ENCODE measurements around the gene CAND1.

CAND1 gene

DNA sequence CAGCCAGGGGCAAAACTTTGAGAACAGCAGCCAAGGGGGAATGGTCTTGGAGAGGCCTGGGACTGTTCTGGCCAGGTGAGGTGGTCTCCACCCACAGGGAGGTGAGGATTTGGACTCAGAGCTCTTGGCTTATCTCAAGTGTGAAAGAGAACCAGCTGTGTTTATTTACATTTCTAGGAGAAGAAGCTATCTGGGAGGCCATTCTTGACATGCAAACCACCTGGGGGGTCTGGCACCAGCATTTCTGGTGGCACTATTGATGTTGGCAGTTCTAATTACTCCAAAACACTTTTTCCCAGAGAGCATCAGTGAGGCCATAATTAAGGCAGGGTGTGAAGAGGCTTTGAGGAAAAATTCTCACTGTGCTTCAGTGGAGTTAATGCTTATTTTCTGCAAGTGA, 95.1 kb downstream of the CAND1 start:
- no peak overlapping the region for H3K4me3 Mint-ChIP-seq
- H3K27me3 Mint-ChIP-seq (ENCODE audit: low read depth, poor library complexity): peaks cover 8% of the 10 kb centered on the region
- H3K4me1 Mint-ChIP-seq: peaks cover 12% of the 10 kb centered on the region
- peak overlapping the region; percentile 55 for H3K27ac Mint-ChIP-seq
- no peaks in the 10 kb centered on the region for H3K36me3 Mint-ChIP-seq (ENCODE audit: low read depth)
- H3K9me3 Mint-ChIP-seq: peaks cover 23% of the 10 kb centered on the region
- TF ChIP-seq CTCF (IDR thresholded peaks at IDR 0.05): no peak
- no peak for DNase-seq

DNA sequence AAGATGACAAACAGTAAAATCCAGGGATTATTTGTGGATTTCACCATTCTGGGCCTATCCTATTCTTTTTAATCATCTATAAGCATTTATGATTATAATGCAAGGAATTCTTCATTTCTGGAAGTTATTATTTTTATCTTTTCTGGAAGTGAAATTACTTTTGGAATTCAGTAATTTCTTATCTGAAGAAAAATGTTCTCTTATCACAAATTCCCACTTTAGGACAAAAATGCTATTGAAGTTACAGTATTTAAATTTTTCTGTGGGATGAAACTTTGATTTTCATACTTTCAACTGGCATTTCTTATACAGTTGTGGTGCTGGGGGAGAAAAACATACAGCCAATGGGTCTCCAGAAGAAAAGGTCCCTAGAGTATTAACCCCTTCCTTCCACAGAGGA, 96.0 kb downstream of the CAND1 start:
- H3K27me3 Mint-ChIP-seq (ENCODE audit: low read depth, poor library complexity): peaks cover 8% of the 10 kb centered on the region
- H3K9me3 Mint-ChIP-seq: peaks cover 23% of the 10 kb centered on the region
- no peak overlapping the region for H3K27ac Mint-ChIP-seq
- no peak for TF ChIP-seq CTCF (IDR thresholded peaks at IDR 0.05)
- no peak overlapping the region for H3K4me3 Mint-ChIP-seq
- no peak for DNase-seq
- no peaks in the 10 kb centered on the region for H3K36me3 Mint-ChIP-seq (ENCODE audit: low read depth)
- peaks cover 9% of the 10 kb centered on the region for H3K4me1 Mint-ChIP-seq

DNA sequence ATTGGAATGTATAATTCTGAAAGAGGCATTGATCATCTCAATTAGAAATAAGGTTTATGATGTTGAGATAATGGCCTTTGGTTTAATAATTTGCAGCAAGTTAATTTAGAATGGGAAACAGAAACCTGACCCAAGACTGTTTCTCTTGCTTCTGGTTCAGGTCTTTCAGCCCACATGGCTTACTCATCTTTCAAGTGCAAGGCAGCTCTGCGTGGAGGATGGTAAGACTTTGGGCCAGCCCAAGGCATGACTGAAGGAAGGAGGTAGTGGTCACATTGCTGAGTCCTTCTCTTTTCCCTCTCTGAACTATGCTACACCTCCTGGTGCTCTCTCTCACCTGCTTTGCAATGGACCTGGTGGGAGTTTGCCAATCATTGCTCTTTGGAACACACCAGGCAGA, 98.7 kb downstream of the CAND1 start:
- H3K27me3 Mint-ChIP-seq (ENCODE audit: low read depth, poor library complexity): peaks cover 4% of the 10 kb centered on the region
- H3K9me3 Mint-ChIP-seq: peaks cover 6% of the 10 kb centered on the region
- no peak for TF ChIP-seq CTCF (IDR thresholded peaks at IDR 0.05)
- H3K27ac Mint-ChIP-seq: no peak overlapping the region
- no peaks in the 10 kb centered on the region for H3K36me3 Mint-ChIP-seq (ENCODE audit: low read depth)
- H3K4me3 Mint-ChIP-seq: no peak overlapping the region
- no peak for DNase-seq
- peaks cover 9% of the 10 kb centered on the region for H3K4me1 Mint-ChIP-seq
